ENCODE data around the gene NRG4. TPM values are rescaled to one million over a fixed set of nuclear protein-coding genes. Genes with fewer than 3 reads are reported as not detected.

Gene NRG4
- total RNA-seq, 1 experiment from 2014 or later, result not detected

- Histone ChIP-seq H4K91ac (ENCODE audit: insufficient read length, low read depth, low read length) (no peak overlapping the region), H3K23me2 (ENCODE audit: insufficient read length, low read depth, low read length, poor library complexity, severe bottlenecking) (no peaks in the 10 kb centered on the region), H2AK5ac (ENCODE audit: insufficient read length, low read length) (no peak overlapping the region), H2BK120ac (ENCODE audit: low read depth, low read length, poor library complexity, severe bottlenecking) (no peak overlapping the region), H3K79me2 (ENCODE audit: insufficient read depth, low read length) (no peaks in the 10 kb centered on the region), H3K14ac (ENCODE audit: insufficient read depth, low read length) (no peak overlapping the region), H3K18ac (ENCODE audit: insufficient read length, low read depth, low read length) (no peak overlapping the region), H2BK5ac (ENCODE audit: insufficient read length, low read length) (no peak overlapping the region), H3K27ac (ENCODE audit: insufficient read length, low read depth, low read length) (no peak overlapping the region), H3K4me1 (ENCODE audit: insufficient read depth, low read length) (no peaks in the 10 kb centered on the region), H4K8ac (replicated peaks; ENCODE audit: insufficient read length, low read depth, low read length) (no peak overlapping the region), H4K5ac (ENCODE audit: insufficient read length, low read depth, low read length) (no peak overlapping the region), H3K23ac (ENCODE audit: insufficient read length, low read depth, low read length) (no peak overlapping the region), H3K9me3 (ENCODE audit: control insufficient read depth, low read depth, low read length) (no peaks in the 10 kb centered on the region), H3K56ac (ENCODE audit: insufficient read length, low read depth, low read length) (no peak overlapping the region), H3K27me3 (ENCODE audit: insufficient read depth, low read length) (no peaks in the 10 kb centered on the region), H2BK15ac (ENCODE audit: low read depth, low read length) (no peak overlapping the region), H3K9ac (ENCODE audit: extremely low read depth, insufficient read length, low read length) (no peak overlapping the region), H2BK20ac (ENCODE audit: low read depth, low read length, poor library complexity, severe bottlenecking) (no peak overlapping the region), H3T11ph (ENCODE audit: low read length) (no peak overlapping the region), H3K79me1 (ENCODE audit: insufficient read depth, low read depth, low read length, poor library complexity, severe bottlenecking) (no peaks in the 10 kb centered on the region), H2AFZ (ENCODE audit: low read length) (no peak overlapping the region), H2BK12ac (ENCODE audit: insufficient read length, low read depth, low read length) (no peak overlapping the region), H3K4ac (ENCODE audit: low read depth, low read length) (no peak overlapping the region), H4K20me1 (ENCODE audit: control insufficient read depth, insufficient read depth, insufficient read length) (no peaks in the 10 kb centered on the region), H3K4me2 (ENCODE audit: insufficient read depth, insufficient read length, low read length) (no peak overlapping the region)
- H3K36me3 Mint-ChIP-seq (ENCODE audit: insufficient read depth in 1 of 3, low read depth in 3 of 3), result no peaks in the 10 kb centered on the region
- peaks cover 1% of the 10 kb centered on the region; the same call in 1 of the 2 replicates for H3K27me3 Mint-ChIP-seq (ENCODE audit: low read depth)
- no peak overlapping the region for H3K4me3 Mint-ChIP-seq
- DNase-seq, result no peak
- no peaks in the 10 kb centered on the region for H3K9me3 Mint-ChIP-seq
- TF ChIP-seq CTCF (conservative IDR thresholded peaks at IDR 0.05), result no peak
- no peaks in the 10 kb centered on the region; a peak in 1 of 4 replicates for H3K4me1 Mint-ChIP-seq
- no peak overlapping the region for H3K27ac Mint-ChIP-seq
These were observed 8.9 kb downstream of the NRG4 start for GRCh38 chr15:76003364-76003763.

All from H9 (cell line).